ENCODE measurements around the gene SERPINA4.

DNA sequence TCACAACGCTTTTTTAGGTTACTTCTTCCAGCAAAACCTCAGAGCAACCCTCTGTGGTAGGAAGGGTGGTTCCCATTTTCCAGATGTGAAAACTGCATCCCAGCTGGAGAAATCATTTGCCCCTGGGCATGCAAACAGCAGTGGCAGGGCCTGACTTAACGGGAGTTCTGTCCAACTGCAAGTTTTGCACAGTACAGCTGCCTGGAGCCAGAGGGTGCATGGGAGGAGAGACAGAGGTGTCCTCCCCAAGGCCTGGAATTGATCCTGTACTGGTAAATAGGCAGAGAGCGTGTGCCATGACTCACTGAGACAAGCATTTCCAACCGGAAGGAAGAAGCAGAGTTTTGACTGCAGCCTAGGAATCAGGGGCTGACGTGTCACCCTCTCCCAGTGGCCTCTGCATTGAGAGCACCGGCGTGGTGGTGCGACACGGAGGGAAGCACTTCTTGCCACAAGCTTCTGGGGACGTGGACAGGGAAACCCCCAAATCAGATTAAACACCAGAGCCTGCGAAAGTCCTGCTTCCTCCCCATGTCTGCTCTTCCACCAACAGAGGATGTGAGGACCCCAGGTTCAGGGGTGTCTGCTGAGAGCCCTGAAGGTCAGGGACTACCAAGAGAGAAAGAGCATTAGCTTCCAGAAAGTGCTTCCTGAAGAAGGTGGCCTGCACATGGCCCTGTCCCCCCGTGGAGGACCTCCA, 19.0 kb upstream of the SERPINA4 start:
- TF ChIP-seq, protein P1, sequence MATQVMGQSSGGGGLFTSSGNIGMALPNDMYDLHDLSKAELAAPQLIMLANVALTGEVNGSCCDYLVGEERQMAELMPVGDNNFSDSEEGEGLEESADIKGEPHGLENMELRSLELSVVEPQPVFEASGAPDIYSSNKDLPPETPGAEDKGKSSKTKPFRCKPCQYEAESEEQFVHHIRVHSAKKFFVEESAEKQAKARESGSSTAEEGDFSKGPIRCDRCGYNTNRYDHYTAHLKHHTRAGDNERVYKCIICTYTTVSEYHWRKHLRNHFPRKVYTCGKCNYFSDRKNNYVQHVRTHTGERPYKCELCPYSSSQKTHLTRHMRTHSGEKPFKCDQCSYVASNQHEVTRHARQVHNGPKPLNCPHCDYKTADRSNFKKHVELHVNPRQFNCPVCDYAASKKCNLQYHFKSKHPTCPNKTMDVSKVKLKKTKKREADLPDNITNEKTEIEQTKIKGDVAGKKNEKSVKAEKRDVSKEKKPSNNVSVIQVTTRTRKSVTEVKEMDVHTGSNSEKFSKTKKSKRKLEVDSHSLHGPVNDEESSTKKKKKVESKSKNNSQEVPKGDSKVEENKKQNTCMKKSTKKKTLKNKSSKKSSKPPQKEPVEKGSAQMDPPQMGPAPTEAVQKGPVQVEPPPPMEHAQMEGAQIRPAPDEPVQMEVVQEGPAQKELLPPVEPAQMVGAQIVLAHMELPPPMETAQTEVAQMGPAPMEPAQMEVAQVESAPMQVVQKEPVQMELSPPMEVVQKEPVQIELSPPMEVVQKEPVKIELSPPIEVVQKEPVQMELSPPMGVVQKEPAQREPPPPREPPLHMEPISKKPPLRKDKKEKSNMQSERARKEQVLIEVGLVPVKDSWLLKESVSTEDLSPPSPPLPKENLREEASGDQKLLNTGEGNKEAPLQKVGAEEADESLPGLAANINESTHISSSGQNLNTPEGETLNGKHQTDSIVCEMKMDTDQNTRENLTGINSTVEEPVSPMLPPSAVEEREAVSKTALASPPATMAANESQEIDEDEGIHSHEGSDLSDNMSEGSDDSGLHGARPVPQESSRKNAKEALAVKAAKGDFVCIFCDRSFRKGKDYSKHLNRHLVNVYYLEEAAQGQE (IDR thresholded peaks at IDR 0.05; ENCODE audit: low read depth): no peak
- TF ChIP-seq MAX (IDR thresholded peaks at IDR 0.05): no peak
- no peak for TF ChIP-seq CREB1 (IDR thresholded peaks at IDR 0.05; ENCODE audit: low read depth)
- no peak for TF ChIP-seq TEAD4 (IDR thresholded peaks at IDR 0.05)
- no peak for TF ChIP-seq YY1 (IDR thresholded peaks at IDR 0.05; ENCODE audit: low read depth)
- no peak for TF ChIP-seq ZBTB7A (IDR thresholded peaks at IDR 0.05; ENCODE audit: low read depth)
- no peak for TF ChIP-seq EP300 (IDR thresholded peaks at IDR 0.05; ENCODE audit: borderline replicate concordance)
- TF ChIP-seq CEBPB (IDR thresholded peaks at IDR 0.05): no peak
- TF ChIP-seq TAF1 (IDR thresholded peaks at IDR 0.05; ENCODE audit: low read depth): no peak
